GM19035 (cell line): ENCODE results near the gene ZNF362.
"Not testable (repeated sequence)": the region's sequence is repeated elsewhere in the genome, so short reads cannot be mapped to it uniquely, and the experiment has no call there.

Source experiments
- ATAC-seq: cut with Tn5 transposase; IDR thresholded peaks from one replicate; pipeline ENCODE4 v1.9.1; 2021; ENCODE audit not compliant: unreplicated experiment

The ZNF362 gene, protein sequence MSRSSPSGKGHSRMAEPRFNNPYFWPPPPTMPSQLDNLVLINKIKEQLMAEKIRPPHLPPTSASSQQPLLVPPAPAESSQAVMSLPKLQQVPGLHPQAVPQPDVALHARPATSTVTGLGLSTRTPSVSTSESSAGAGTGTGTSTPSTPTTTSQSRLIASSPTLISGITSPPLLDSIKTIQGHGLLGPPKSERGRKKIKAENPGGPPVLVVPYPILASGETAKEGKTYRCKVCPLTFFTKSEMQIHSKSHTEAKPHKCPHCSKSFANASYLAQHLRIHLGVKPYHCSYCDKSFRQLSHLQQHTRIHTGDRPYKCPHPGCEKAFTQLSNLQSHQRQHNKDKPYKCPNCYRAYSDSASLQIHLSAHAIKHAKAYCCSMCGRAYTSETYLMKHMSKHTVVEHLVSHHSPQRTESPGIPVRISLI

DNA sequence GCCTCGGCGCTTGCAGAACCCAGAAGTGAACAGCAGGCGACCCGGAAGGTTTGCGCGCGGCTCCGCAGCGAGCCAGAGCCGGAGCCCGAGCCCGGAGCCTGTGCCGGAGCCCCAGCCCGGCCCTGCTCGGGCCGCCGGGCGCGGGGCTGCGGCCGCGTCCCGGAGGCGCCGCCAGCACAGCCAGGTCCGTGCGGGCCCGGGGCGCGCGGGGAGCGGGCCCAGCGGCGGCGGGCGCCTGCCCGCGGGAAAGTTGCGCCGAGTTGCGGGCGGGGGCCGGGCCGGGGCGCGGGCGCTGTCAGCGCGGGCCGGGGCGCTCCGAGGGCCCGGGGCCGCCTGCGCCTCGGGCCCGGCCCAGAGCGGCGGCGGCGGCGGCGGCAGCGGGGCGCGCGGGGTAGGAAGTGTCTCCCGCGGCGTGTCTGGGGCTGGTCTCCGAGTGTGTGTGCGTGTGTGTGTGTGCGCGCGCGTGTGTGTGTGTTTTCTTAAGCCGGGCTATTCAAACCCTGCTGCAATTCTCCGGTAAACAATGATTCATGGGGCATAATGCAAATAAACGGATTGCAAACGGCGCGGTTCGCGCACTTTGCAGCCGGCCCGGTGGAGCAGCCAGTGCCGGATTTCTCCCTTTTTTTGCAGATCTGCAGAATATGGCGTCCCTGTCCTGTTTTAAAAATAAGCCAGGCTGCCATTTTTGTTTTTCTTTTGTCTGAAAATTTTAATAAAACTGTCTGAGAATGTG, at the start of gene ZNF362:
ZNF362 (plus strand) TSS at position 22 of the 736 bp plus-strand sequence. CDS start 14,083 bp downstream, outside the sequence.
- ATAC-seq = peak; percentile 63

DNA sequence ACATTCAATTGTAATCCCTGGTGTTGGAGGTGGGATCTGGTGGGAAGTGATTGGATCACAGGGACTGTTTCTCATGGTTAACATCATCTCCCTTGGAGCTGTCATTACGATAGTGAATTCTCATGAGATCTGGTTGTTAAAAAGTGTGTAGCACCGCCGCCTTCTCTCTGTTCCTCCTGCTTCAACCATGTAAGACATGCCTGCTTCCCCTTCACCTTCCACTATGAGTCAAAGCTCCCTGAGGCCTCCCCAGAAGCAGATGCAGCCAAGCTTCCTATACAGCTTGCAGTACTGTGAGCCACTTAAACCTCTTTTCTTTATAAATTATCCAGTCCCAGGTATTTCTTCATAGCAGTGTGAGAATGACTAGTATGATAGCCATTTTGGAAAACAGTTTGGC, 44.3 kb upstream of the ZNF362 start:
- no peak for ATAC-seq

DNA sequence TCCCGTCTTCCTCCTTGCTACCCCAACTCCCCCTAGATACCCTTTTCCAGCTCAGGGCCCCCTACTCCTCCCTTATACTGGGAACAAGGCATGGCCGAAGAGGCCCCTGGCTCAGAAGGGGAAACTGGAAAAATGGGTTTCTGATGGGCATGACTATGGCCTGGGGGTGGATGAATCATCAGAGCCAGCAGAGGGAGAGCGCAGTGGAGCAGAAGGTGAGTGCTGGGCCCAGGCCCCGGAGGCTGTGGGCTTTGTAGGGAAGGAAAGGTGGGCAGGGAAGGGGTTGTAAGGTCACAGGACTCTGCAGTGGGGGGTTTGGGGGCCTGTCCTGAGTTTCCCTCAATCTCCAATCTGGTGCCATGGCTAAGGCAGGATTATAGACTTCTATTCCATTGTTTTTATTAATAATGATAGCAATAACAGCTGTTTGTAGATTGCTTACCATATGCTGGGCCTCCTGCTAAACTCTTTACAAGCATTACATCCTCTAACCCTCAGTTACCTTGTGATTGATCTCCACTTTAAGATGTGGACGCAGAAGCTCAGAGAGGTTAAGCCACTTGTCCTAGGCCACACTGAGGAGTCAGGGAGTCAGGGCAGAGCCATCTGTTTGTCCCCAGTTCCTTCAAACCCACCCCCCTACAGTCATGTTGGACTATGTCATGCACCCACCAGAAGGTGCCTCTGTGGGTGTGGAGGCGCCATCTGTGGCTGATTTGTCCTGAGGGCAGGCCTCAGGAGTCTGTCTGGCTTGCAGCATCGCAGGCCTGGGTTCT, 36.2 kb upstream of the ZNF362 start:
- ATAC-seq = no peak

DNA sequence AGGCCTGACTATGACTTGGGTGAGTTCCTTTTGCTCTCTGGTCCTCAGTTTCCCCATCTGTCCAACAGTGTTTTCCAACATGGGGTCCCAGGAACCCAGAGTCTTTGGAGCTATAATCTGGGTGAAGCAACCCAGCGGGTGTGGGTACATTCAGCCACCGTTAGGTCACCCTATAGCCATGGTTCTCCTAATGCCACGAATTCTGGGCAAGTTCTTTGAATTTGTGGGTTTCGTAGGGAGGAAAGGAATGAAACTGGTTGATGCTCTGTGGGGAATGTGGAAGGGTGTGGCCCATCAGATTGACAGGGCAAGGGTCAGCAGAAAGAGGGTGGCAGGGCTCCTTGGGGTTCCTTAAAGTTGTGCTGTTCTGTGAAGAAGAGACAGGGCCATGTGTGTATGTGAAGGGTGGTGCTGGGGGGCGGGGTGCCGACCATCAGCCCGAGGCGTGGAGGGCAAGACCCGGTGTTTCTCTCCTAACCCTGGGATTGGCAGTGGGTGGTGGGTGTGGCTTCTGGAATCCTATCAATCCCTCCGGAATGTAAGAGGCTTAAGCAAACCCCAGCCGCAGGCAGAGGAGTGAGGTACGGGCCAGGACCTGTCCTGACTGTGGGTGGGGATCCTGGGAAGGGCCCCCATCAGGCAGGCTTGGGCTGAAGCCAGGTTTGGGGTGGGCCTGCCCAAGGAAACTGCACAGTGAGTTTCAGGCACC, 35.5 kb upstream of the ZNF362 start:
- ATAC-seq = no peak

DNA sequence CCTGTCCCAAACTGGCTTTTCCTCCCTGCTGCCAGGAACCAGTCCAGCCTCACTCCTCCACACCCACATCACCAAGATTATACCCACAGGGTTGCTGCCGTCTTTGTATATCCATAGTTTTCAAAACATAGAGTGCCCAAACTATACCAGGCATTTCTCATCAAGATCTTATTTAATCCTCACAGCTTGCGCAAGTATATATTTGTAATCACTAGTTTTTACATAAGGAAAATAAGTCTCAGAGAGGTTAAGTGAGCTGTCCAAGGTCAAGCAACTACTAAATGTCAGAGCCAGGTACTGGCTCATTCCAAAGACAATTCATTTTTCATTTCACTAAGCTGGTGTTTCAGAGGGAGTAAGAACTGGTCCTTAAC, 34.9 kb upstream of the ZNF362 start:
- no peak for ATAC-seq

DNA sequence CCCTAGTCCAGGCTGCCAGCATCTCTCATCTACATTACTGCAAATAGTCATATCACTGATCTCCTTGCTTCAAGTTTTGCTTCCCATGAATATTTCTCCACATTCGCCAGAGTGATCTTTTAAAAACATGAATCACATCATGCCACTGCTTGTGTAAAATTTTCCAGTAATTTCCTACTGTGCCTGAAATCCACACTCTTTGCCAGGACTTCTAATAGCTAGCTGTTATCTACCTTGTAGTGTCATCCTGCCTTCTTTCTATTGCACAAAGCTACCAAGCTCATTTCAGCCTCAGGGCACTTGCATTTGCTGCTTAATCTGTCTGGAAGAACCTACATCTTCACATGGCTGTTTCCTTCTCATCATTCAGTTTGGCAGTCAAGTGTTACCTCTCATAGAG, 33.9 kb upstream of the ZNF362 start:
- no peak for ATAC-seq

DNA sequence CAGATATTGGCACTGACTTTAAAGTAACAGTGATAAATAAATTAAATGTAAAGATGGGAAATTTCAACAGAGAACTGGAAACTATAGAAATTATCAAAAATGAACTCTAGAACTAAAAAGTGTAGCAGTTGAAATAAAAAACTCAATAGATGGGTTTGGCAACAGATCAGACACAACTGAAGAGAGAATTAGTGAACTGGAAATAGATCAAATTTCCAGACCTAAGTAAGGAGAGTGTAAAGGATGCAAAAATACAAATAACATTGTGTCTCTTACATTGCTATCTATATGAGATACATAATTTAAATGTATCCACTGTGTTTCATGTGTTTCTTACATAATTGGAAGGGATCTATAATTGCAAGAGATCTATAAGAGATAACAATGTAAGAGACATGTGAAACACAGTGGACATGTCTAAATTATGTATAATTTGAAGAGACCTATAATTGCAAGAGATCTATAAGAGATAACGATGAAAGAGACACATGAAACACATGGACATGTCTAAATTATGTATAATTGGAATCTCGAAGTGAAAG, 32.1 kb upstream of the ZNF362 start:
- no peak for ATAC-seq

DNA sequence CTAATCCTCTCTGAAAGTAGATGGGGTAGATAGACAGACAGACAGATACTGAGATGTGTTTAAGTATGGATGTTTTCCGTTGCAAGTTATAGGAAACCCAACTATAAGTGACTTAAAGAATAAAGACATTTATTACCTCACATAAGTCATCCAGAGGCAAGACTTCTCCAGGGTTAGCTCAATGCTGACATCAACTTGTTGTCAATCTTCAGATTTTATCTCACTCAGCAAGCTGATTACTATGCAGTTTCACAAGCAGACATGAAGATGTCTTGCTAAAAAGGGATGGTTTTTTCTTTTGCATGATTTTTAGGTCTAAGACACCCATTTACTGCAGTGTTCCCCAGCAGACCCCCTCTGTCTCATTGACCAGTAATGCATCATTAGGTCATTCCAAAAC, 30.7 kb upstream of the ZNF362 start:
- ATAC-seq = no peak

DNA sequence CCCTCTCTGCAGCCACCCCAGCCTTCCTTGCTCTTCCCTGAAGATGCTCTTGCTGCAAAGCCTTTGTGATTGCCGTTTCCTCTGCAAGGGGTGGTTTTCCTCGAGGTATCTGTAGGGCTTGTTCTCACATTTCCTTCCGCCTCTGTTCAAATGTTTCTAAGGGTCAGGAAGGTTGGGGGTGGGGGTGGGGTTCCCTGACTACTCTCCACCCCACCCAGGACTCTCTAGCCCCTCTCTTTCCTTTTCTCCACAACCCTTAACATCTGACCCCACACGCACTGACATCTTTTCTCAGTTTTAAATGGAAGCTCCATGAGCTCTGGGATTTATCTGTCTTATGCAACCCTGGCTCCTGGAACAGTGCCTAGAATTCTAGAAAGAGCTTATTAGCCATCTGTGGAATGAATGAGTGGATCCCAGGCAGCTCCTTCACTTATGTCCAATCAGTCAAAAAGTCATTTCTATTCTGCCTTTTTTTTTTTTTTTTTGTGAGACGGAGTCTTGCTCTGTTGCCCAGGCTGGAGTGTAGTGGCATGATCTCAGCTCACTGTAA, 27.3 kb upstream of the ZNF362 start:
- ATAC-seq = no peak

DNA sequence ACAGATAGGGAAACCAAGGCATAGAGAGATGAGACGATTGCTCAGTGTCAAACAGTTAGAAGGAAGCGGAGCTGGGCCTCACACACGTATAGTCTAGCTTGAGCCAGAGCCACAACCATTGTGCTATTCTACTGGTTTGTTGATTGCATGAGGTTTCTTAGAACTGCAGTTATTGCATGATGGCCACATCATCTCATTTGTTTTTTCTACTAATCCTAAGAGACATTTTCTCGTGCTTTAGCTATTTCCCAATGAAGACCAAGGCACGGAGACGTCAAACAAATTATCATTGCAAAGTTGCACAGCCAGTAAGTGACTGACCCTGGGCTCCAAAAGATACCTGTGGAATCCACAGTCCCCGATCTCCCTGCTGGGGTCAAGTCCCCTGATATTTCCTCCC, 25.1 kb upstream of the ZNF362 start:
- no peak for ATAC-seq

DNA sequence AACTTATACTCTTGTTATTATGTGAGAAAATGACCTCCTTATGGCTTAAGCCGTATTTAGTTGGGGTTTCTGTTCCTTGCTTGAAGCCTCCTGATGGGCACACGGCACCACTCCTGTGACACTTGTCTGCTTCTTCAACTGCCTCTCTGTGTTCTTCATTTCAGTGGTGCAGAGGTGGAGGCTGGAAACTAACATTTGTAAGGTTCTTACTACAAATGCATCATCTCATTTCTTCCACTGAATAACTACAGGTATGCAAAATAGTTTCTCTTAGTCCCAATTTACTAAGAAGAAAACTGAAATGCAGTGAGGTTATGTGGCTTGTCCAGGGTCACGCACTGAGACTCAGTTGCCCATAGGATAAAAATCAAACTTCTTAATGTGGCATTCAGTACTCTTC, 23.6 kb upstream of the ZNF362 start:
- ATAC-seq = no peak

DNA sequence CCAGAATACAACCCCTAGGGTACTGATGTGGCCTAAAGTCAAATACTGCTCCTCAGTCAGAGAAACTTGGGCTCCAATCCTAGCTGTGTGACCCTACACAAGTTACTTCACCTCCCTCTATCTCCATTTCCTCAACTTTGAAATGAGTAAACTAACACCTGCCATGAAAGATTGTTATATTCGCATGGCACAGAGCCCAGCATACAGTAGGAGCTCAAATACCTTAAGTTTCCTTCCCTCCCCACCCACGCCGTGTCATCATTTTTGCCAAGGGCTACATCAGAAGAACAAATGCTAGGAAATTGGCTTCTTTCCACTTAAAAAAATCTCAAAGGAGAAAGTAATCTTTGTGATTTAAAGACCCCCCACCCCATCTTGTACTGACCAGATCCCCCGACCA, 22.2 kb upstream of the ZNF362 start:
- no peak for ATAC-seq

DNA sequence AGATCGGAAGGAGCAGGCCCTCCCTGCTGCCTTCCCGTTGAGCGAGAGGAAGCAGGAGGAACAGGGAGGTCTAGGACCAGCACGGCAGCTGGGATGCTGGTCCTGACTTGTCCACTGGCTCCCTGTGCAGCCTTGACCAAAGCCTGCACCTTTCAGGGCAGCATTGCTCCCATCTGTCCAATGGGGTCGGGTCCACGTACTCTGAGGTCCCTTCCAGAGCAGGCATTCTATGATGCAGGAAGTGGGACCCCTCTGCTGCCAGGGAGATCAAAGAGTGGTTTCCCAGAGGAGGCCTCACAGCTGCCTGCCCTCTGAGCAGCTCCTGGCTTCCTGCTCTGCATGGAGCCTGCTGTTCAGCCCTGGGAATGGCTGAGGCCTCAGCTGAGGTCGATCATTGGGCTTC, 21.7 kb upstream of the ZNF362 start:
- no peak for ATAC-seq

DNA sequence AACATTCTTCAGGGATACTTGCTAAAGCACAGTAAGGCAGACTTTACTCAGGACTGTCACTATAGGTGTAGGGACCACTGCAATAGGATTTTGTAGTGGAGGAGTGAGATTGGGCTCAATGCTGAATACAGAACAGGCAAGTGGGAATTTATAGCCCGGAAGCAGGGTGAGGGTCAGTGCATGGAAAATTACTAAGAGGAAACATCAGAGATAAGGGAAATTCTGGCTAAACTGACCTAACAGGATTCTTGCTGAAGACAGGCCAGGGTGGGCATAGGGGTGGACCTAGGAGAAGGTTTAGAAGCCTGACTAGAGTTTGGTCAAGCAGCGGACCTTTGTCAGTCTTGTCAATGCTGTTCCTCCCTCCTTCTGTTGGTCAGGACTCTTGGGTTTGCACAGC, 20.8 kb upstream of the ZNF362 start:
- ATAC-seq = no peak

DNA sequence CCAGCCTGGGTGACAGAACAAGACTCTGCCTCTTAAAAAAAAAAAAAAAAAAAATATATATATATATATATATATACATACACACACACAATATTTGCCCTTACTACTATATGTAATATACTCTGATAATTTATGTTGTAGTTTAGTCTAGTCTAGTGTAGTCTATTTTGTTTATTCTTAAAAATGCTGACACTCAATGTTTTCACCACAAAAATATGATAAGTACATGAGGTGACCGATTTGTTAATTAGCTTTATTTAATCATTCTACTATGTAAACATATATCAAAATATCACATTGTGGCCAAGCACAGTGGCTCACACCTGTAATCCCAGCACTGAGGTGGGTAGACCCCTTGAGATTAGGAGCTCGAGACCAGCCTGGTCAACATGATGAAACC, 19.8 kb upstream of the ZNF362 start:
- ATAC-seq = no peak

DNA sequence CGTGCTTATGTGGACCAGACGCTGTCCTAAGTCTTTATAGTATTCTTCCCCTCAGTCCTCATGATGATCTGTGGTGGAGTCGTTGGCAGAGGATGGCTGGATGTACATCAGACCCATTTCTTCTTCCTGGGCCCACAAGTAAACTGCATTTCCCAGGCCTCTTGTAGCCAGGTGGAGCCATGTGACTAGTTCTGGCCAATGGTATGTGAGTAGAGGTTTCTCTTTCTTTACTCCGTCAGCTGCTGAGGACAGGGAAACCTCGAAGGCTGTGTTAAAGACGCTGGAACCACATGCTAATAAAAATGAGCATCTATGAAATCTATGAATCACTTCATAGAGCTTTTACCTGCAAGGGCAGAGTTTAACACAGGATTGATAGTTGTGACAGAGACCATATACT, 18.7 kb upstream of the ZNF362 start:
- ATAC-seq = no peak

DNA sequence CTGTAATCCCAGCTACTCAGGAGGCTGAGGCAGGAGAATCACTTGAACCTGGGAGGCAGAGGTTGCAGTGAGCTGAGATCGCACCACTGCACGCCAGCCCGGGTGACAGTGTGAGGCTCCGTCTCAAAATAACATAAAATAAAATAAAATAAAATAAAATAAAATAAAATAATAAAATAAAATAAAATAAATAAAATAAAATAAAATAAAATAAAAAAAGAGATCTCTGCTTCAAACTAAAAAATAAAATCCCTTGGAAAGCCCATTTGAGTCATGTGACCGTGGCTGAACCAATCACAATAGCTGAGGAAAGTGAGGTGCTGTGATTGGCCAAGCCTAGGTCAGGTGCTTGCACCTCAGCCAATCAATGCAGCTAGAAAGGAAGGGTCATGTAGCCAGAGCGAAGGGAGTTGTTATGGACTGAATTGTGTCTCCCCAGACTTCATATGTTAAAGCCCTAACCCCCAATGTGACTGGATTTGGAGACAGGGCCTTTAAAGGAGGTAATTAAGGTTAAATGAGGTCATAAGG, 18.0 kb upstream of the ZNF362 start:
- ATAC-seq = not testable (repeated sequence)

DNA sequence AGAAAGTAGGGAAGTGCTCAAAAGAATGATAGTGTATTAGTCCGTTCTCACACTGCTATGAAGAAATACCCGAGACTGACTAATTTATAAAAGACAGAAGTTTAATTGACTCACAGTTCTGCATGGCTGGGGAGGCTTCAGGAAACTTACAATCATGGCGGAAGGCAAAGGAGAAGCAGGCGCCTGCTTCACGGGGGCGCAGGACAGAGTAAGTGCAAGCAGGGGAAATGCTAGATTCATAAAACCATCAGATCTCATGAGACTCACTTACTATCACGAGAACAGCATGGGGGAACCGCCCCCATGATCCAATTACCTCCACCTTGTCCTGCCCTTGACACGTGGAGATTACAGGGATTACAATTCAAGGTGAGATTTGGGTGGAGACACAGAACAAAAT, 16.9 kb upstream of the ZNF362 start:
- not testable (repeated sequence) for ATAC-seq

DNA sequence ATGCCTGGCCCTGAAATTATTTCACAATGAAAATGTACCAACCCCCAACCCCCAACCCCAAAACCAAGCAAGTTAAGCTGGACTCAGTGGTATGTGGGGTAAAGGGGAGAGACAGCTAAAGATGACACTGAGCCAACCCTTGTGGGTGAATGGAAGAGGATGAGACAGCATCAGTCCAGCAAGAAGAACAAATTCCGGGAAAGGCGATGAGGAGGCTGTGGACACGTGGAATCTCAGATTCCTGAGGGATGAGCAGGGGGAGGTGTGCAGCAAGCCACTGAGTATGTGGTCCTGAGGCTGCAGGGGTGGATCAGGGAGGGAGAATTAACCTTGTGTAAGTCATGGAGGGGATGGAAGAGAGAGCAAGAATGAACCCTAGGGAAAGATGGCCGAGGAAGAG, 14.4 kb upstream of the ZNF362 start:
- no peak for ATAC-seq

DNA sequence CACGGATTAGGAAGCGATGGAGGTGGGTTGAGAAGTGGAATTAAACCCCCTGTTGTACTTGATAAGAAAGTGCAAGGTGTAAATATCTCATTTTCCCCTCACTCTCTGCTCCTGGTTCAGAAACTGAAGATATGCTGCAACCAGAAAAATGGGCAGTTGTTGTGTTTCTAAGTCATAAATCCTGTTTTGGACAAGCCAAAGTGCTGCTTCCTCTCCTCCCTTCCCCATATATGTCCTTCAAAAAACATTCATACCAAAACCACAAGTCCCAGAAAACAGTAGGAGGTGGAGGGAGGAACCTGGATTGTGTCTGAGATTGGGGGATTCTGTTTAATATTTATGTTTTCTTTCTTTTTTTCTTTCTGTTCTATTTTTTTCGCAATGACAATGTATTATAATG, 13.6 kb upstream of the ZNF362 start:
- ATAC-seq = no peak
